ENCODE results near the gene ADGRL4.

DNA sequence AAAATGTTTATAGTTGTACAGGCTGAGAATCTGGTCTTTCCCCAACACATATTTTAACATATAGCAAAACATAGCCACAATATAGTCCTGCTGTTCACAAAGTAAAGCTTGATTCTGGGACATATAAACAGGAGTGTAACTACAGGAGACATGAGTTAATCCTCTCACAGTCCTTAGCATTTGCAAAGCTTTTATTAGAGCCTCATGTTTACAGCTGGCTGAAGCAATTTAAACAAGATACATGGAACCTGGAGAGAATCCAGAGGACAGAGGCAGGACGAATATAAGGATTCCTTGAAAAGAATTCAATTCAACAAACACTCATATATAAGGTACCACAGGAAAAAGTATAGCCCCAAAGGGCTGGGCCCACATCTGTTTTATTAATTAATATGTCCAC is 163.4 kb downstream of the ADGRL4 start:
- TF ChIP-seq, protein P1, sequence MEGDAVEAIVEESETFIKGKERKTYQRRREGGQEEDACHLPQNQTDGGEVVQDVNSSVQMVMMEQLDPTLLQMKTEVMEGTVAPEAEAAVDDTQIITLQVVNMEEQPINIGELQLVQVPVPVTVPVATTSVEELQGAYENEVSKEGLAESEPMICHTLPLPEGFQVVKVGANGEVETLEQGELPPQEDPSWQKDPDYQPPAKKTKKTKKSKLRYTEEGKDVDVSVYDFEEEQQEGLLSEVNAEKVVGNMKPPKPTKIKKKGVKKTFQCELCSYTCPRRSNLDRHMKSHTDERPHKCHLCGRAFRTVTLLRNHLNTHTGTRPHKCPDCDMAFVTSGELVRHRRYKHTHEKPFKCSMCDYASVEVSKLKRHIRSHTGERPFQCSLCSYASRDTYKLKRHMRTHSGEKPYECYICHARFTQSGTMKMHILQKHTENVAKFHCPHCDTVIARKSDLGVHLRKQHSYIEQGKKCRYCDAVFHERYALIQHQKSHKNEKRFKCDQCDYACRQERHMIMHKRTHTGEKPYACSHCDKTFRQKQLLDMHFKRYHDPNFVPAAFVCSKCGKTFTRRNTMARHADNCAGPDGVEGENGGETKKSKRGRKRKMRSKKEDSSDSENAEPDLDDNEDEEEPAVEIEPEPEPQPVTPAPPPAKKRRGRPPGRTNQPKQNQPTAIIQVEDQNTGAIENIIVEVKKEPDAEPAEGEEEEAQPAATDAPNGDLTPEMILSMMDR (IDR thresholded peaks at IDR 0.05), result no peak
- no peak for TF ChIP-seq POLR2A (IDR thresholded peaks at IDR 0.05)
